Calu3 (cell line): ENCODE data around the gene DELE1. TPM values are rescaled to one million over a fixed set of nuclear protein-coding genes. Genes with fewer than 3 reads are reported as not detected.

ENCODE experiments used
- BruUV-seq: library from RNA; stranded (reverse); fragments of 400-500 nt; replicated peaks from 2 replicates; lab custom pipeline; 2021; lab: Mats Ljungman, UMichigan
- CTCF ChIA-PET: fragments of 300-600 bp; sonication (Branson Sonifier 250); formaldehyde crosslinking; loops from one replicate; lab custom pipeline; 2022; ENCODE audit warnings: antibody characterized with exemption; lab: Charles Lee
- DNase-seq: peaks from one replicate; pipeline ENCODE4 v3.0.0; 2022
- H3K27ac Mint-ChIP-seq: one replicate; pipeline ENCODE4 v1.8.0; 2022; ENCODE audit warnings: mixed read lengths; ENCODE audit not compliant: unreplicated experiment
- H3K27me3 Mint-ChIP-seq: one replicate; pipeline ENCODE4 v1.8.0; 2022; ENCODE audit warnings: mixed read lengths; ENCODE audit not compliant: unreplicated experiment
- H3K36me3 Mint-ChIP-seq: one replicate; pipeline ENCODE4 v1.8.0; 2022; ENCODE audit warnings: mild to moderate bottlenecking, moderate library complexity, mixed read lengths; ENCODE audit not compliant: insufficient read depth, unreplicated experiment
- H3K4me1 Mint-ChIP-seq: one replicate; pipeline ENCODE4 v1.8.0; 2022; ENCODE audit warnings: mild to moderate bottlenecking, low read depth, mixed read lengths; ENCODE audit not compliant: unreplicated experiment
- H3K4me3 Mint-ChIP-seq: one replicate; pipeline ENCODE4 v1.8.0; 2022; ENCODE audit warnings: mild to moderate bottlenecking, low read depth, moderate library complexity, mixed read lengths; ENCODE audit not compliant: unreplicated experiment
- H3K9me3 Mint-ChIP-seq: one replicate; pipeline ENCODE4 v1.8.0; 2022; ENCODE audit warnings: low read depth, mixed read lengths; ENCODE audit not compliant: unreplicated experiment
- intact Hi-C: fragments of 100-400 bp; cut with micrococcal nuclease; formaldehyde crosslinking; loops from one replicate; pipeline ENCODE4 v1.10.0; 2022; ENCODE audit not compliant: unreplicated experiment
- total RNA-seq: library from RNA; stranded (reverse); gene quantifications from 2 replicates; pipeline ENCODE4 v1.2.3, GENCODE V29; 2022
- TF ChIP-seq, protein P1 (sequence below): fragments of 200-600 bp; IDR thresholded peaks from one replicate; pipeline ENCODE4 v1.8.0; 2022; ENCODE audit warnings: antibody characterized with exemption; ENCODE audit not compliant: unreplicated experiment

The DELE1 gene
- total RNA-seq, 1 experiment from 2014 or later, result 78.5 TPM

DNA sequence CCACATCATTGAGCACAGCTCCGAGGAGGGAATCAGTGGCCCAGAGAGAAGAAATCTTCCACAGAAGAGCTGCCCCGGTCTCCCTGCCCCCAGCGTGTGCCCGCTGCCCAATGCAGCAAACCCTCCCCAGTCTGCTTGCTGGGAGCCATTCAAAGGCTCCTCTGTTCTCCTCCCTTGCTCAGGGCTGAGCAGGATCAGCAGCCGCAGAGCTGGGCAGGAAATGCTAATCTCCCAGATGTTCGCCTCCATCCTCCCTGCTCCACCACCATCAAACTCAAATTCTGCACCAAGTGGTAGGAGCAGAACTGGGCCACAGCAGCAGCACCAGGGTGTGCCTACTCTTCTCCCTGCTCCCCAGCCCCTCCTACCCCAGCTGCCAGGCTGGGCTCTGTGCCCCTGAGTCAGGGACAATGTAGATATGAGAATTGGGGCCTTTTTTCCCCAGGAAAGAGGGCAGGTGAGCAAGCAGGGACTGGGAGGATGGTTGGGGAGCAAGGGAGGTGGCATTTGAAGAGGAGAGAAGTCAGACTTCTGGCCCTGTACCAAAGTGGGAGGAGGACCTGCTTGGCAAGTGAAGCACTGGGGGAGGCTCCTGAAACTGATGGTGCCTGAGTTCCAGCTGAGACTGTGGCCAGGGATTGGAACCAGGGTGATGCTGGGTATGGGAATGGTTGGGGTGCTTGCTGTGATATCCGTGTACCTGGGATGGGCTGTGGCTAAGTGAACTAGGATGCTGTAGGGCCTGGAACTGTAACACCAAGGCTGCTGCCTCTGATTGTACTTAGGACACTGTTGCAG lies 43.5 kb upstream of the DELE1 start:
- Mint-ChIP-seq H3K9me3 (no peaks in the 10 kb centered on the region), H3K4me3 (no peak overlapping the region), H3K36me3 (peaks cover 46% of the 10 kb centered on the region), H3K27me3 (peaks cover 57% of the 10 kb centered on the region), H3K27ac (peak overlapping the region; percentile 49), H3K4me1 (peaks cover 24% of the 10 kb centered on the region)
- intact Hi-C loops, result loop anchor here (1.0 to 5.0 kb wide), 4 partner anchors 68 to 187 kb away; no protein-coding TSS in a partner anchor
- no TSS peak for BruUV-seq
- TF ChIP-seq, protein P1, sequence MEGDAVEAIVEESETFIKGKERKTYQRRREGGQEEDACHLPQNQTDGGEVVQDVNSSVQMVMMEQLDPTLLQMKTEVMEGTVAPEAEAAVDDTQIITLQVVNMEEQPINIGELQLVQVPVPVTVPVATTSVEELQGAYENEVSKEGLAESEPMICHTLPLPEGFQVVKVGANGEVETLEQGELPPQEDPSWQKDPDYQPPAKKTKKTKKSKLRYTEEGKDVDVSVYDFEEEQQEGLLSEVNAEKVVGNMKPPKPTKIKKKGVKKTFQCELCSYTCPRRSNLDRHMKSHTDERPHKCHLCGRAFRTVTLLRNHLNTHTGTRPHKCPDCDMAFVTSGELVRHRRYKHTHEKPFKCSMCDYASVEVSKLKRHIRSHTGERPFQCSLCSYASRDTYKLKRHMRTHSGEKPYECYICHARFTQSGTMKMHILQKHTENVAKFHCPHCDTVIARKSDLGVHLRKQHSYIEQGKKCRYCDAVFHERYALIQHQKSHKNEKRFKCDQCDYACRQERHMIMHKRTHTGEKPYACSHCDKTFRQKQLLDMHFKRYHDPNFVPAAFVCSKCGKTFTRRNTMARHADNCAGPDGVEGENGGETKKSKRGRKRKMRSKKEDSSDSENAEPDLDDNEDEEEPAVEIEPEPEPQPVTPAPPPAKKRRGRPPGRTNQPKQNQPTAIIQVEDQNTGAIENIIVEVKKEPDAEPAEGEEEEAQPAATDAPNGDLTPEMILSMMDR, result no peak
- no peak for DNase-seq
- CTCF ChIA-PET, result interaction anchor here (0.6 to 3.6 kb wide), 11 partner anchors 11 to 188 kb away, joined by 3 to 17 read pairs (median 4); no protein-coding TSS in a partner anchor

DNA sequence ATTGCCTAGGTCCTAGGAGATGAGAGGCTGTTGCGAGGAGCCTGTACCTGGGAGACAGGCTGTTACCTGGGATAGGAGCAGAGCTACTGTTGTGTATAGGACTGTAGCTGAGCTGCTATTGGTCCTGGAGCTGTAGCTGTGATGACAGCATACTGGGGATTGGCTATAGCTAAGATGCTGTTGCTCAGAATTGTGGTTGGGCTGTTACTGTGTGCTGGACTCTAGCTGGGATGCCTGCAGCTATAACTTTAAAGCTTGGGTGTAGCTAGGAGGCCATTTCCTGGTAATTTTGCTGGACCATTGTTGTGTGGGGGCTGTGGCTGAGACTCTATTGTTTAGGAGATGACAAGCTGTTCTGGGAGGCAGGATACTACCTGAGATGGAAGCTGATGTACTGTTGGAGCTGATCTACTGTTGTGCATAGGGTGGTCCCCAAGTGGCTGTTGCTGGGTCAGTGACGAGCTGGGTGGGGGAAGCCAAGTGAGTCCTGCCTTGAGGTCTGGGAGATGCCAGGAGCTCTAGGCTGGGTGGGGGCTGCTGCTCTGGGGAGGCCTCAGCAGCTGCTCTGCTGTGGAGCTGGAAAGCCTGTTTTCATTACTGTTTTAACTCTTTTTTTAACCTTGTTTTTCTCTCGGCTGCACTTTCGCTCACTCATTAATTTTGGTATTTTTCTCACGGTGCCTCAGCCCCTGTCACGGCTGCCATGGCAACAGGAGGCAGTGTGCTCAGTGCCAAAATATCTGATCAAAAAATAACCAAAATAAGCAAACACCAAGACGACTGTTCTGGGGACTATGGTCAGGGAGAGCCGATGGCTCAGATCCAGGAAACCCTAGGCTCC lies 42.5 kb upstream of the DELE1 start:
- H3K27me3 Mint-ChIP-seq, result peaks cover 65% of the 10 kb centered on the region
- no peak overlapping the region for H3K4me3 Mint-ChIP-seq
- H3K27ac Mint-ChIP-seq, result no peak overlapping the region
- CTCF ChIA-PET, result interaction anchor here (0.6 to 3.6 kb wide), 12 partner anchors 9 to 189 kb away, joined by 3 to 17 read pairs (median 4); no protein-coding TSS in a partner anchor
- BruUV-seq, result no TSS peak
- no peak for DNase-seq
- peaks cover 36% of the 10 kb centered on the region for H3K36me3 Mint-ChIP-seq
- intact Hi-C loops, result no loop called here
- peaks cover 24% of the 10 kb centered on the region for H3K4me1 Mint-ChIP-seq
- no peaks in the 10 kb centered on the region for H3K9me3 Mint-ChIP-seq
- TF ChIP-seq, protein P1, result no peak

DNA sequence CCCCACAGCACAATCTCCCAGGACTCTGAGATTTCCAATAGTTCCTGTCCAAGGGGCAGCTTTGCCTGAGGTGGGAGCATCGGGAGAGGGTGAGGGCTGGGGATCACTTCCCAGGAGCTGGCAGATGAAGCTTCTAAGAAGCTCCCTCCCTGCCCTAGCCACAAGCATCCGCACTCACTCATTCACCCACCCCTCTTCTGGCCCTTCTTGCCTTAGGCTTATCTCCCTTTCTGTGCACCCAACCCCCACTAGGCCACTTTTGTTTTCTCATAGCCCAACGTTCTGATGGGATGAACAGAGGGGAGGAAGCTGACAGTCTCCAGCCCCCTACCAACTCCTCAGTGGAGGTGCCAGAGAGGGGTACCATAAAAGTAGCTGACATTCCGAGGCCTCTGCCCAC lies 41.8 kb upstream of the DELE1 start:
- peaks cover 29% of the 10 kb centered on the region for H3K36me3 Mint-ChIP-seq
- H3K27ac Mint-ChIP-seq, result no peak overlapping the region
- TF ChIP-seq, protein P1, result no peak
- H3K4me1 Mint-ChIP-seq, result peaks cover 24% of the 10 kb centered on the region
- intact Hi-C loops, result no loop called here
- BruUV-seq, result no TSS peak
- DNase-seq, result no peak
- peaks cover 65% of the 10 kb centered on the region for H3K27me3 Mint-ChIP-seq
- H3K4me3 Mint-ChIP-seq, result no peak overlapping the region
- CTCF ChIA-PET, result interaction anchor here (1.2 to 2.6 kb wide), 3 partner anchors 179 to 190 kb away, joined by 3 to 10 read pairs (median 4); no protein-coding TSS in a partner anchor
- no peaks in the 10 kb centered on the region for H3K9me3 Mint-ChIP-seq

DNA sequence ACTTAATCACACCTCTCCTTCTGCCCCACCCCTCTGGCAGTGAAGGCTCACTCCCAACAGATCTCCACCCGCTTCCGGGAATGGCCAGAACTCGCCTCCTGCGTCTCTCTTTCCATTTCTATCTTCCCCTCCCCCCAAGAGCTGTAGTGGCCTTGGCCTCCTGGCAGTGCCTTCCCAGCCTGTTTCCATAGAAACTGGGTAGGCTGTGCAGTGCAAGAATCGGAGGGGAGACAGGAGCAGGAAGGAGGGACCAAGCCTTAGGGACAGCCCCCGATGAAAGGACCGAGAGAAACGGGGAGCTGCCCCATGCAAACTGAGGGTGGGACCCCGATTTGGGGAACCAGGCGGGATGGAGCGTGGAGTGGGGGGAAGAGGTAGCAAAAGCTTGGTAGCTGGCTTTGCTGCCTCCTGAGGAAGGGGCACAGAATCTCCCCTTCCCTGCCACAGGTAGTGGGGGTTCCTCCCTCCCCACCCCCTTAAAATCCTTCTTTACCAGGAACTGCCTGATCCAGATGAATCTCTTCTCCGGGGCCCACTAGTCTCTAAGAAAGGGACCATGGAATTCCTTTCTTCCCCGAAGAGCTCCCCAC lies 41.0 kb upstream of the DELE1 start:
- intact Hi-C loops, result no loop called here
- Mint-ChIP-seq H3K9me3 (no peaks in the 10 kb centered on the region), H3K4me3 (no peak overlapping the region), H3K4me1 (peaks cover 24% of the 10 kb centered on the region), H3K36me3 (peaks cover 21% of the 10 kb centered on the region), H3K27ac (no peak overlapping the region), H3K27me3 (peaks cover 65% of the 10 kb centered on the region)
- CTCF ChIA-PET, result interaction anchor here (0.7 to 1.6 kb wide), 3 partner anchors 78 to 201 kb away, joined by 3 to 4 read pairs (median 4); no protein-coding TSS in a partner anchor
- no TSS peak for BruUV-seq
- TF ChIP-seq, protein P1, result no peak
- DNase-seq, result no peak
